Fibroblast of the conjunctiva (primary cell): ENCODE results near the gene SERPIND1.

Experiments used
- DNase-seq: peaks from one replicate; pipeline ENCODE4 v3.0.0-alpha.2; 2010; ENCODE audit warnings: low read depth

Gene SERPIND1

DNA sequence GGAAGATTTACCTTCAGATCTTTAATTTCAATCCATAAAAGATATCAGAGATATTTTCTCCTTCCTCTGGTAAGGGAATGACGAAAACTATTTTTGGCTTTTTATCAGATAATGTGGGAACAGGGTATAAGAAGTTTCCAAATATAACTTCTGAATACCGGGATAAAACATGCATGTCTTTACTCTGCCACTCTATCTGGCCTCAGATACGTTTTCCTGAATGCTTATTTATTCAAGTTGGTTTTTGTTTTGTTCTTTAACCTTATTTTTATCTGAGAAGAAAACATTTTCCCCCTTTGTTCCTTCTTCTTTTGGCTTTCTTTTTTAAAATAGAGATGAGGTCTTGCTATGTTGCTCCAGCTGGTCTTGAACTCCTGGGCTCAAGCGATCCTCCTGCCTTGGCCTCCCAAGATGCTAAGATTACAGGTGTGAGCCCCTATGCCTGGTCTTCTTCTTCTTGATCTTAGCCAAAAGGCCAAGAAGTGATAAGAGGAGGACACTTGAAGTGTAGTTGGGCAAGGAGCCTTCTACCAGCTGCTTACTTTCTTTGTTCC lies 1.5 kb downstream of the SERPIND1 start:
- DNase-seq: no peak

DNA sequence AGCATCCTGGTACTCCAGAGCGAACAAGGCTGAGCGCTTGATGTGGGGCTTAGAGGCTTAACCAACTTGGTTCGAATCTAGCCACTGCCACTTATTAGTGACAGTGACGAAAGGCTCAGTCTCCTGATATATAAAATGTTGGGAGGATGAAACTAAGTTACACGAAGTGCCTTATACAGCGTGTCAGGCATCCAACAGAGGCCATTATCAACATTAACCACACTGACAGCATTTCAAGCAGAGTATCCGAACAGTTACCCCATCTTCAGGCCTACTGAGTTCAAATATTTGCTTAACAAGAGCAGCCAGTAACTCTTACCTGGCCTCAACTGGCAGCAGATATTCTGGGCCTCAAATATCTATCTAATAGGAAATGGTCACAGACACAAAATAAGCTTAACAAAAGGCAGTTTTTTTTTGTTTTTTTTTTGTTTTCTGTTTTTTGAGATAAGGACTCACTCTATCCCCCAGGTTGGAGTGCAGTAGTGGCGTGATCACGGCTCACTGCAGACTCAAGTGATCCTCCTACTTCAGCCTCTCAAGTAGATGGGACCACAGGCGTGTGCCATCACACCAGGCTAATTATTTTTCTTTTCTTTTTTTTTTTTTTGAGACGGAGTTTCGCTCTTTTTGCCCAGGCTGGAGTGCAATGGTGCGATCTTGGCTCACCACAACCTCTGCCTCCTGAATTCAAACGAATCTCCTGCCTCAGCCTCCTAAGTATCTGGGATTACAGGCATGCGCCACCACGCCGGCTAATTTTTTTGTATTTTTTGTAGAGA lies 2.9 kb downstream of the SERPIND1 start:
- no peak for DNase-seq

DNA sequence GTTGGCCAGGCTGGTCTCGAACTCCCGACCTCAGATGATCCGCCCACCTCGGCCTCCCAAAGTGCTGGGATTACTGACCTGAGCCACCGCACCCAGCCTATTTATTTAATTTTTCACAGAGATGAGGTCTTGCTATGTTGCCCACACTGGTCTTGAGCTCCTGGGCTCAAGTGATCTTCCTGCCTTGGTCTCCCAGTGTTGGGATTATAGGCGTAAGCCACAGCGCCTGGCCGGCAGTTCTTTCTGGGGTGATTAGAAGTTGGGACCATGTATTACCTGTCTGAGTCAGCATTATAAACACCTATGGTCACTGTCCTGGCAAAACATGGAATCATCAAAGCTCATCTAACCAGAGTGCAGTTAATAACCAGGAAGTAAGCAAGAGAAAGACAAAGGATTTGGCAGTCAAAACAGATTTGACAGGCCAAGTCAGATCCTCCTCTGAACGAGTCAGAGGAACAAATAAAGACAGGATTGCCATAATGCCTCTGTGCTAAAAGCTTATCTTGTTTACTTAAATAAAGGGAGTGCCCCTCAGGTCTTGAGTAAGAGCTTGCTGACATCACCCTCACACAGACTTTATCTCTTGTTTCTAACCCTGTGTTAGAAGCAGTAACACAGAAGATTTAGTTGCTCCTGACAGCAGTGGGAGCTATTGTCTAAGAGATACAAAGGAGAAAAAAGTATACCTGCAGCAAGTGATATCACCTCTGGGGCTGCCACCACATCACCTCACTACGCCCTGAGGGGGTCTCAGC lies 3.7 kb downstream of the SERPIND1 start:
- DNase-seq: peak; percentile 65

DNA sequence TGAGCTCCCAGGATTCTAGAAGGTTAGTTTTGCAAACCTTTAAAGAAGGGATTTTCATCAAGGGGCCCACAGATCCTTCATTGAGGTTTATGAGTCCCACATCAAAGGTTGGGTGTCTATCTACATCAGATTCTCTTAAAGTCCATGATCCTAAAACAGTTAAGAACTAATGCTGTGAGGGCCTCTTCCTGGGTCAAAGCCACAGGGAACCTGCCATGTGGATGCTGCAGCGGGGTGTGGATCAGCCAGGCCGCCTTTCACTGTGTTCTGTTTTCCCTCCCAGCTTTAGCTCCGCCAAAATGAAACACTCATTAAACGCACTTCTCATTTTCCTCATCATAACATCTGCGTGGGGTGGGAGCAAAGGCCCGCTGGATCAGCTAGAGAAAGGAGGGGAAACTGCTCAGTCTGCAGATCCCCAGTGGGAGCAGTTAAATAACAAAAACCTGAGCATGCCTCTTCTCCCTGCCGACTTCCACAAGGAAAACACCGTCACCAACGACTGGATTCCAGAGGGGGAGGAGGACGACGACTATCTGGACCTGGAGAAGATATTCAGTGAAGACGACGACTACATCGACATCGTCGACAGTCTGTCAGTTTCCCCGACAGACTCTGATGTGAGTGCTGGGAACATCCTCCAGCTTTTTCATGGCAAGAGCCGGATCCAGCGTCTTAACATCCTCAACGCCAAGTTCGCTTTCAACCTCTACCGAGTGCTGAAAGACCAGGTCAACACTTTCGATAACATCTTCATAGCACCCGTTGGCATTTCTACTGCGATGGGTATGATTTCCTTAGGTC lies 5.3 kb downstream of the SERPIND1 start:
- no peak for DNase-seq

DNA sequence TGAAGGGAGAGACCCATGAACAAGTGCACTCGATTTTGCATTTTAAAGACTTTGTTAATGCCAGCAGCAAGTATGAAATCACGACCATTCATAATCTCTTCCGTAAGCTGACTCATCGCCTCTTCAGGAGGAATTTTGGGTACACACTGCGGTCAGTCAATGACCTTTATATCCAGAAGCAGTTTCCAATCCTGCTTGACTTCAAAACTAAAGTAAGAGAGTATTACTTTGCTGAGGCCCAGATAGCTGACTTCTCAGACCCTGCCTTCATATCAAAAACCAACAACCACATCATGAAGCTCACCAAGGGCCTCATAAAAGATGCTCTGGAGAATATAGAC lies 5.9 kb downstream of the SERPIND1 start:
- no peak for DNase-seq

DNA sequence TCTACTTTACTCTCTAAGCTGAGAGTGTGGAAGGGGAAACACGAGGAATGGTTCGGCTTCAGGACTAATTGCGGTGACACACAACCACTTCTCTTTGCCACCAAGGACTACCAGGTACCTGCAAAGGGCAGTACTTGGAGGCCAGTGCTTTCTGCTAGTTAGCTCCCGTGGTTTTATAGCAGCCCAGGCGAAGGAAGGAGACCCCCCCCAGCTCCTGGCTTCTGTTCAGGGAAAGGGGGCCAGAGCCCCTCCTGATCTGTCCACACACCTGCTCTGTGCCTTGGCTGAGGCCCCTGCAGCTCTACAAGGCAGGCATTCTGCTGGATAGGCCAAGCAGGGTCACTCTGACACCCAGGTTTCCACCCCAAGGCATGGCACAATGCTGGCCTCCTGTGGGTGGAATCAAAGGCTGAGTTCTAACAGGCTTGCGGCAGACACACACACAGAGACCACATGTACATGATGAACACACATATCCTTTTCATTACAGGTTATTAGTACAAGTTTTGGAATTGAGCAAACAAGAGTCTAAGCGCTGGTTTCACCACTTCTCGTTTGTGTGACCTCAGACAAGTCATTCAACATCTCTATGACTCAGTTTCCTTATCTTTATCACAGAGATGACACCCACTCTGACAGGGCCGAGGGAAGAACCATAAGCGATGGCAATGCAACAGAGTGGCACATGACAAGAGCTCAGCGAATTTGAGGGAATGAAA lies 7.5 kb downstream of the SERPIND1 start:
- no peak for DNase-seq

DNA sequence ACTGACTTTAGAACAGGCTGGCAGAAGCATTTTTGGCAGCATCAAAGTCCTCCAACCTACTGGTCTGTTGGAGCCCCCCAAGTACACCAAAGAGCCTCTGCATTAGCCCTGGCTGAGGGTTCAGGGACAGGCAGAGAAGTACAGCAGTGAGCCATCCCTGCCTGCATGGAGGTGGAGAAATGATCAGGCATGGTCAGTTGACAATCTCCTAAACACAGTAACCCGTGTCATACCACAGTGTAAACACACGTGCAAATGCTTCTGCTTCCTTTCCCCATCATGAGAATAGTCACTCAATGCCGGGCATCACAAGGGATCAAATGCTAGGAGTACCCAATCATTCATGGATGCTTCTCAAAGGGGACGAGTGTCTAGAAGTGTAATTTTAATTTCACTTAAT lies 8.2 kb downstream of the SERPIND1 start:
- no peak for DNase-seq

DNA sequence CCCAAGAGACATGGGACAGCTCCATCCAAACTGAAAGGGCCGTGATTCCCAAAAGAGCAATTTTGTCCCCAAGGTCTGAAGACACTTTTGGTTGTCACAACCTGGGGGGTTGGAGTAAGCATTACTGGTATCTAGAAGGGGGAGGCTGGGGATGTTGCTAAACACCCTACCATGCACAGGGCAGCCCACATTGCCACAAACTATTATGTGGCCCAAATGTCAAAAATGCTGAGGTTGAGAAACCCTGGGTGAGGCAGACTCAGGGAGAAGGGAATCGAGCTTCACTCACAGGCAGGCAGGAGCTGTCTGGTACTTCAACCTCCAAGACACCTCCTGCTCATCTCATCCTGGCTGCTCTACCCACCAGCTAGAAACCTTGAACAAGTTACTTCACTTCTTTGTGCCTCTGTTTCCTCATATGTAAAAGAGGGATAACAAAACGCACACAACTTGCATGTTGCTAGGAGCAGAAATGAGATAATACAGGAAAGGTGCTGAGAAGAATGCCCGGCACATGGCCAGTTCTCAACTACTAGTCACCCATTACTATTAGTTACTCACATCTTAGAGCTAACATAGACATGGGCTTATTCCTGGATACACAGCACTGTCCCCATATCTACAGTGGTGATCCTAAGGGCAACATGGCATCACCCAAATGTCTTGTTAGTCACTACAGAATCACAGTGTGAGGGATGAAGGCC lies 8.8 kb downstream of the SERPIND1 start:
- DNase-seq: no peak

DNA sequence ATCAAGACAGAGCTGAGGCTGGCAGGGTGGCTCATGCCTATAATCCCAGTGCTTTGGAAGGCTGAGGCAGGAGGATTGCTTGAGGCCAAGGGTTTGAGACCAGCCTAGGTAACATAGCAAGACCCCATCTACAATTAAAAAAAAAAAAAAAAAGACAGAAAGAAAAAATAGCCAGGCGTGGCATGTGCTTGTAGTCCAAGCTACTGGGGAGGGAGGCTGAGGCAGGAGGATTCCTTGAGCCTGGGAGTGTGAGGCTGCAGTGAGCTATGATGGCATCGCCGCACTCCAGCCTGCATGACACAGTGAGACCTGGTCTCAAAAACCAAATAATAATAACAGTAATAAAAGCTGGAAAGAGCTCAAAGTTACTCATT lies 9.4 kb downstream of the SERPIND1 start:
- DNase-seq: no peak

DNA sequence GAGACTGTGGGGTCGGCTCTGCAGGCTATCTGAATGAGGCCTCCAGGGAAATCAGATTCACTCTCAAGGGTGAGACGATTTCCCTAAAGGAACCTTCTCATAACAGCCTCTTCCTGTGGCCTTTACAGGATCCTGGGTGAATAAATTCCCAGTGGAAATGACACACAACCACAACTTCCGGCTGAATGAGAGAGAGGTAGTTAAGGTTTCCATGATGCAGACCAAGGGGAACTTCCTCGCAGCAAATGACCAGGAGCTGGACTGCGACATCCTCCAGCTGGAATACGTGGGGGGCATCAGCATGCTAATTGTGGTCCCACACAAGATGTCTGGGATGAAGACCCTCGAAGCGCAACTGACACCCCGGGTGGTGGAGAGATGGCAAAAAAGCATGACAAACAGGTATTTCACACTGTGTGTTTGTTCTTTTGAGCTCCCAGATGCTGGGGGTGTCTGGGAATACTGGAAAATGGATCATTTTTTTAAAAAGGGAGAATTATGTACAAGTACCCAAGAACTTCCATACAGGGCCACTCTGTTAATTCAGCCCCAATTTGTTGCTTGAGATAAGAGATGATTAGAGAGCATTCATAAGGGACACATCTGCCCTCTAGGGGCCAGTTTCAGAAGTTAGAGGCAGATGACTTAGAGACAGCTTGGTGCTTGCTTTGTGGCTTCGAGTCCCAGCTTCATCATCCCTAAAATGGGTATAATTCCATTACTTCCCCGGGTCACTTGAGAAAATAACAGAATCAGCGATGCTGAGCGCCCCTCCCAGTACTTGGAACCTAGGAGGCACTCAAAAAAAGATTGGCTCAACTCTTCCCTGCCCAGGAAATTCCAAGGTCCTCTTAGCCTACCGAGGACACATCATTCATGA lies 10.2 kb downstream of the SERPIND1 start:
- DNase-seq: peak; percentile 42

DNA sequence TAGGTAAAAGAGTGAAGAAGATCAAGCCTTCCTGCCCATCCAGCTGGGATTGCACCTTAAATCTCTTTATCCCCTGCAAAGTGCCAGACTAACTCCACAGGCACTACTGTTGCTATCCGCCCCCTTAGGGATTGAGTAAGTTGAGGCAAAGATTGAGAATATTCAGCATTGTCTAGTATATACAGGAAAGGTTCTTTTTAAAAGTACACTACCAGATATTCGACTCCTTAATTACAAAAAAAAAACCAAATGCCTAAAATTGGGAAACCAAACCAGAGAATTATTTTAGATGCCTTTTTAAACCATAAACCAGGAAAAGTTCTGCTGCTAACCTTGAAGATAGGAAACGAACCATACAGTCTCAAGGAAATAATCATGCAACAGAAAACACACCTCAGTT lies 11.5 kb downstream of the SERPIND1 start:
- no peak for DNase-seq

DNA sequence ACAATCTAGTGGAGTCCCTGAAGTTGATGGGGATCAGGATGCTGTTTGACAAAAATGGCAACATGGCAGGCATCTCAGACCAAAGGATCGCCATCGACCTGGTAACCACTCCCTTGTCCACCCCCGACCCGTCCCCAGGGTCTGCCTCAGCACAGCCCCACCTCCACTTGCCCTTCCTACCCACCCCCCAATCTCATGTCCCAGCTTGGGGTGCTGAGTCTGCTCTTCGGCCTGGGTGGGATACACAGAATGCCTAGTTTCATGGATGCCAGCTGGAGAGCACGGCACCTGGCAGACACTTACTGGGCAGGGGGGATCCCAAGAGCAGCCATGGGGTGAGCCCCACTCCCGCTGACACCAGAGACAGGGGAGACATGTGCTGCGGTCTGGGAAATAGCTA lies 12.1 kb downstream of the SERPIND1 start:
- no peak for DNase-seq

DNA sequence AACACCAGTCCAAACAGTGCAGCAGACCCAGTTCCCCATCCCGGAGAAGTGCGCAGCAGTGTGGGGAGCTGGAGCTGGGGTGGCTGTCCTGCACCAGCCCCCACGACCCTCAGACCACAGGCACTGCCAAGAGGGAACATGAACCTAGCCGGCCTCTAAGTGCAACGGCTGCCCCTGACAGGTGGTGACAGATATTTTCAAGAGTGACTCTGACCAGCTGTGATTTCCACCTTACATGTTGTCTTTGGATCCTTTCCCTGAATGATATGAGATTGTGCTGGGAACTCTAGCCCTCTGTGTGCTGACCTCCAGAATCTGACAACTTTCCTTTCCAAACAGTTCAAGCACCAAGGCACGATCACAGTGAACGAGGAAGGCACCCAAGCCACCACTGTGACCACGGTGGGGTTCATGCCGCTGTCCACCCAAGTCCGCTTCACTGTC lies 12.6 kb downstream of the SERPIND1 start:
- no peak for DNase-seq

DNA sequence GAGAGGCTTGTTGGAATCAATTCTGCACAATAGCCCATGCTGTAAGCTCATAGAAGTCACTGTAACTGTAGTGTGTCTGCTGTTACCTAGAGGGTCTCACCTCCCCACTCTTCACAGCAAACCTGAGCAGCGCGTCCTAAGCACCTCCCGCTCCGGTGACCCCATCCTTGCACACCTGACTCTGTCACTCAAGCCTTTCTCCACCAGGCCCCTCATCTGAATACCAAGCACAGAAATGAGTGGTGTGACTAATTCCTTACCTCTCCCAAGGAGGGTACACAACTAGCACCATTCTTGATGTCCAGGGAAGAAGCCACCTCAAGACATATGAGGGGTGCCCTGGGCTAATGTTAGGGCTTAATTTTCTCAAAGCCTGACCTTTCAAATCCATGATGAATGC lies 13.3 kb downstream of the SERPIND1 start:
- no peak for DNase-seq

DNA sequence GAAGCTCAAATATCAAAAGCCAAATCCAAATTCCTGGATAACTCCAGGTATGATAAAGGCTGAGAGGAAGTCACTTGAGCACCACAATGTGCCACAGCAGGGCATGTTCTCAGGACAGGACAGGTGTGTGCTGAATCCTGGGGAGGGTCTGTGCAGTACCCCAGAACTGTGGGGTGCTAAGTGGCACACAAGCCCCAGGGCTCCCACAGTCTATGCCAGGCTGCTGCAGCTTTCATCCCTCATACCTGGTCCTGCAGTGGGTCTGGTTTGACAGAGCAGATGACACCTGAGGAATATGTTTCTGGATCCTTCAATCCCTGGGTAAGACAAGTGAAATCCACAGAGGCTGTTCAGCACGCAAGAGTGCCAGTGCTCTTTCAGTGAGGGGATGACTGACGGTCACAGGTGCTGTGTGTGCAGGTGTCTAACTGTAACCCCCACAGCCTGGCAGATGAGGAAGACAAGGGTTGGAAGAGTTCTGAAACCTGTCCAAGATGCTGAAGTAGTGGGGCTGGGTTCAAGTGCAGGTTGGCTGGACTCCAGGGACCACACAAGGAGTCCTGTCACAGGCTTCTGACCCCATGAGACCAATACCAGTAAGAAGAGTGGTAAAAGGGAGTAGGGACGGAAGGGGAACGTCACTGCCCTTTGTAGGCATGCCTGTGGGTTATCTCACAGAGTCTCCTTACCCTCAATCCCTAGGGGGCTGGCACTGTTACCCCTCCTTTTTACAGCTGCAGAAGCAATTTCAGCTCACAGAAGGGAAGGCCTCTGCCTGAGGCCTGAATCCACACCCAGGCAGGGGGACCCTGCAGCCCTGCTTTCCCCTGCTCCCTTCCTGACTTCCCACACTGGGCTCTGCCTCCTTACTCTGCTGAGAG lies 14.1 kb downstream of the SERPIND1 start:
- DNase-seq: no peak

DNA sequence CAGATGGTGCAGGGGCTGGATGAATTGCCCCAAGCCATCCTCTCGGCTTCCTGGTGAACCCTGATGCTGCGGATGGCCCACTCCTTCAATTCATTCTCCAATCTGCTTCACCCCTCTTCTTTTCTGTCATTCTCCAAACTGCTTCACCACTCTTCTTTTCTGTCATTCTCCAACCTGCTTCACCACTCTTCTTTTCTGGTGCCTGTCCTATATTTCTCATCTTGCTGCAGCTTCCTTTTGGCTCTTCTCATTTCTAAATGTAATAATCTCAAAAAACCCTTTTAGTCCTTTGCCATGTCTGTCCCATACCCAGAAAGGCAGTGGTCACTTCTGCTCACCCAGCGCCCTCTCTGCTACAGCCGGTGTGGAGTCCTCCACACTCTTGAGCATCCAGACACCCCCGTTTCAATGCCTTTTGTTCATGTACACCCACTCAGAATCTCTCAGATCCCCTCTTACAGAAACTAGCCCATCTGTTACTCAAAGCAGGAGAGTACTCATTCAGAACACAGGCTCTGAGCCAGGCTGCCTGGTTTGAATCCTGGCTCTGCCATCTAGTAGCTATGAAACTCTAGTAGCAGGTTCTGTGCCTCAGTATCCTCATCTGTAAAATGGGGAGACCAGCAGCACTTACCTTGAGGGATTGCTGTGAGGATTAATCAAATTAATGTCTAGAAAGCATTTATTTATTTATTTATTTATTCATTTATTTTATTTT lies 14.9 kb downstream of the SERPIND1 start:
- no peak for DNase-seq

DNA sequence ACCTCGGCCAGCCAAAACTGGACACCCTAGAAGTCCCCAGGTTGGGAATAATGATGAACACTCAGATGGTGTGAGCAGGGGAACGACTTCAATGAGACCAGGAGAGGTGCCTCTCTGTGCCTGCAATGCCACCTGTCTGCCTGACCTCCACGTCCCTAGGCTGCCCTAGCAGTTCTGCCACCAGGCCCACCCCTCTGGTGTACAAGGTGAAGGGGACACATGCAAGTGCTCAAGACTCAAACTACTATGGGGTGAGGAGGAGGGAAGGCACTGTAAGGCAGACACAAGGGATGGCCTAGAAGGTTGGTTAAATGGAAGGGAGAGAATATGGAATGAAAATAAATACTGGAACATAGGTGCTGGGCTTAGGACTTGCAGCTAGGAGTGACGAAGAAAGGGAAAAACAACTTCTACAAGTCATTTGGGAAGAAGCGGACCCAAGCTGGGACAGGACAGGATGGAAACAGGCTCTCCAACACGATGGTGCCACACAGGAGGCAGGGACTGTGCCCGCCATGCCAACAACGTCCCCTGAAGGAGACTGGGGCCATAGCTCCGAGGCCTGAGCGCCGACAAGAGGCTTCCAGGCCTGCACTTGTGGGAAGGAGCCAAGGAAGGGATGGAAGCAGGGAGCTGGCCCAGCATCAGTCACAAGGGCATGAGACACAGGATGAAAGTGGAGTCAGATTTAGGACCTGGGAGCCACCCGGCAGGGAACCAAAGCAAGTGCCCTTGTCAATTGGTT lies 18.5 kb downstream of the SERPIND1 start:
- DNase-seq: no peak
